ENCODE results near the gene VTI1A.

VTI1A gene

GRCh38 chr10:112634096-112634830, 187.2 kb downstream of the VTI1A start:
- DNase-seq (ENCODE audit: low read depth in 4 of 4, low spot score in 1 of 4) = no peak

- DNase-seq (ENCODE audit: low read depth in 4 of 4, low spot score in 1 of 4) = no peak
Measured at GRCh38 chr10:112637901-112638300, 190.9 kb downstream of the VTI1A start.

- no peak for DNase-seq (ENCODE audit: low read depth in 4 of 4, low spot score in 1 of 4)
Measured at GRCh38 chr10:112639298-112639697, 192.3 kb downstream of the VTI1A start.

- no peak for DNase-seq (ENCODE audit: low read depth in 4 of 4, low spot score in 1 of 4)
Measured at GRCh38 chr10:112640638-112641037, 193.6 kb downstream of the VTI1A start.

- no peak for DNase-seq (ENCODE audit: low read depth in 4 of 4, low spot score in 1 of 4)
Measured at GRCh38 chr10:112643600-112644264, 196.7 kb downstream of the VTI1A start.

- DNase-seq (ENCODE audit: low read depth in 4 of 4, low spot score in 1 of 4) = no peak
Measured at GRCh38 chr10:112644265-112644645, 197.2 kb downstream of the VTI1A start.

- no peak for DNase-seq (ENCODE audit: low read depth in 4 of 4, low spot score in 1 of 4)
Measured at GRCh38 chr10:112649006-112649821, 202.2 kb downstream of the VTI1A start.

- no peak for DNase-seq (ENCODE audit: low read depth in 4 of 4, low spot score in 1 of 4)
Measured at GRCh38 chr10:112649822-112650152, 202.8 kb downstream of the VTI1A start.

- no peak for DNase-seq (ENCODE audit: low read depth in 4 of 4, low spot score in 1 of 4)
Measured at GRCh38 chr10:112650588-112651030, 203.6 kb downstream of the VTI1A start.

GRCh38 chr10:112653215-112653614, 206.2 kb downstream of the VTI1A start:
- no peak for DNase-seq (ENCODE audit: low read depth in 4 of 4, low spot score in 1 of 4)

- DNase-seq (ENCODE audit: low read depth in 4 of 4, low spot score in 1 of 4) = no peak
Measured at GRCh38 chr10:112653851-112654250, 206.8 kb downstream of the VTI1A start.

- DNase-seq (ENCODE audit: low read depth in 4 of 4, low spot score in 1 of 4) = no peak
Measured at GRCh38 chr10:112654794-112655193, 207.8 kb downstream of the VTI1A start.

GRCh38 chr10:112655722-112656121, 208.7 kb downstream of the VTI1A start:
- no peak for DNase-seq (ENCODE audit: low read depth in 4 of 4, low spot score in 1 of 4)

- DNase-seq (ENCODE audit: low read depth in 4 of 4, low spot score in 1 of 4) = no peak
Measured at GRCh38 chr10:112658465-112658864, 211.4 kb downstream of the VTI1A start.

- no peak for DNase-seq (ENCODE audit: low read depth in 4 of 4, low spot score in 1 of 4)
Measured at GRCh38 chr10:112658900-112659638, 212.1 kb downstream of the VTI1A start.

GRCh38 chr10:112663234-112664125, 216.5 kb downstream of the VTI1A start:
- no peak for DNase-seq (ENCODE audit: low read depth in 4 of 4, low spot score in 1 of 4)

- DNase-seq (ENCODE audit: low read depth in 4 of 4, low spot score in 1 of 4) = no peak
Measured at GRCh38 chr10:112666094-112666493, 219.1 kb downstream of the VTI1A start.

GRCh38 chr10:112669989-112670388, 223.0 kb downstream of the VTI1A start:
- DNase-seq (ENCODE audit: low read depth in 4 of 4, low spot score in 1 of 4) = no peak

- DNase-seq (ENCODE audit: low read depth in 4 of 4, low spot score in 1 of 4) = no peak
Measured at GRCh38 chr10:112671743-112672142, 224.7 kb downstream of the VTI1A start.

- no peak for DNase-seq (ENCODE audit: low read depth in 4 of 4, low spot score in 1 of 4)
Measured at GRCh38 chr10:112672706-112673105, 225.7 kb downstream of the VTI1A start.
